Naive thymus-derived CD4-positive, alpha-beta T cell (primary cell): ENCODE results near the gene BCL11B. TPM values are rescaled to one million over a fixed set of nuclear protein-coding genes. Genes with fewer than 3 reads are reported as not detected.

Experiments
- ATAC-seq: fragments of 150-1000 bp; cut with Tn5 transposase; 2 replicates; pipeline ENCODE4 v1.10.0; 2021; ENCODE audit warnings: mild to moderate bottlenecking, moderate library complexity
- CTCF ChIA-PET: fragments of 350-600 bp; sonication (Branson Sonifier 250); formaldehyde crosslinking; loops from one replicate; lab custom pipeline; 2021; ENCODE audit warnings: antibody characterized with exemption; lab: Charles Lee
- POLR2A ChIA-PET: fragments of 350-600 bp; sonication (Branson Sonifier 250); formaldehyde crosslinking; loops from one replicate; lab custom pipeline; 2021; ENCODE audit warnings: antibody characterized with exemption, inconsistent platforms; lab: Charles Lee
- DNase-seq, 9 donors: peaks; one replicate each; pipeline versions ENCODE4 v3.0.0 to v3.0.0-alpha.2; 2020 to 2022; ENCODE audit warnings: mixed read lengths in 1 of 9
- H3K27ac ChIP-seq: one replicate; pipeline ENCODE4 v1.7.0; 2013; ENCODE audit warnings: mild to moderate bottlenecking, low read depth, low read length, moderate library complexity
- H3K27me3 ChIP-seq, 2 donors: one replicate each; pipeline ENCODE4 v1.7.0; 2013; ENCODE audit warnings: low read length in 2 of 2, mild to moderate bottlenecking in 2 of 2, moderate library complexity in 2 of 2; ENCODE audit not compliant: control insufficient read depth in 2 of 2, insufficient read depth in 2 of 2
- H3K36me3 ChIP-seq, 3 experiments: 1 replicate in 2 of 3; 2 replicates in 1 of 3; pipeline ENCODE4 v1.7.0; 2013; ENCODE audit warnings: low read length in 3 of 3, mild to moderate bottlenecking in 3 of 3, moderate library complexity in 1 of 3; ENCODE audit not compliant: insufficient read depth in 3 of 3, control insufficient read depth in 2 of 3
- H3K4me1 ChIP-seq, 2 donors: one replicate each; pipeline ENCODE4 v1.7.0; 2013; ENCODE audit warnings: low read length in 2 of 2, mild to moderate bottlenecking in 2 of 2, moderate library complexity in 1 of 2; ENCODE audit not compliant: control insufficient read depth in 2 of 2, insufficient read depth in 2 of 2
- H3K4me3 ChIP-seq: 2 replicates; pipeline ENCODE4 v1.7.0; 2013; ENCODE audit warnings: mild to moderate bottlenecking, low read length
- H3K9me3 ChIP-seq, 3 experiments: 1 replicate in 2 of 3; 2 replicates in 1 of 3; pipeline ENCODE4 v1.7.0; 2013; ENCODE audit warnings: low read length in 3 of 3; ENCODE audit not compliant: control insufficient read depth in 2 of 3
- H3K27ac Mint-ChIP-seq, 9 donors: one replicate each; pipeline ENCODE4 v1.8.0; 2020 to 2022; ENCODE audit warnings: mixed read lengths in 9 of 9, mild to moderate bottlenecking in 8 of 9, moderate library complexity in 5 of 9, inconsistent platforms in 2 of 9
- H3K27me3 Mint-ChIP-seq, 5 donors: one replicate each; pipeline ENCODE4 v1.8.0; 2021 to 2022; ENCODE audit warnings: mixed read lengths in 5 of 5, mild to moderate bottlenecking in 1 of 5
- H3K36me3 Mint-ChIP-seq, 5 donors: one replicate each; pipeline ENCODE4 v1.8.0; 2020 to 2022; ENCODE audit warnings: mixed read lengths in 5 of 5, mild to moderate bottlenecking in 3 of 5, inconsistent platforms in 1 of 5
- H3K4me1 Mint-ChIP-seq, 7 donors: one replicate each; pipeline ENCODE4 v1.8.0; 2020 to 2022; ENCODE audit warnings: mixed read lengths in 7 of 7, mild to moderate bottlenecking in 3 of 7, inconsistent platforms in 1 of 7
- H3K4me3 Mint-ChIP-seq, 10 donors: one replicate each; pipeline ENCODE4 v1.8.0; 2020 to 2022; ENCODE audit warnings: mild to moderate bottlenecking in 10 of 10, mixed read lengths in 10 of 10, moderate library complexity in 6 of 10, inconsistent platforms in 2 of 10
- H3K9me3 Mint-ChIP-seq, 11 donors: one replicate each; pipeline ENCODE4 v1.8.0; 2020 to 2022; ENCODE audit warnings: mixed read lengths in 11 of 11, mild to moderate bottlenecking in 4 of 11, inconsistent platforms in 1 of 11, moderate library complexity in 1 of 11
- intact Hi-C, 2 donors: fragments of 100-400 bp; cut with micrococcal nuclease; formaldehyde crosslinking; loops; one replicate each; pipeline ENCODE4 v1.15.1; 2023
- polyA plus RNA-seq, 2 donors: library from polyadenylated mRNA; unstranded; fragments of 300-500 nt; fragmentation: Illumina TruSeq; gene quantifications; one replicate each; pipeline ENCODE4 v1.2.3, GENCODE V29; 2021
- total RNA-seq, 6 experiments: library from RNA in 5 of 6; stranded (reverse) in 5 of 6; gene quantifications; 1 replicate in 5 of 6; 2 replicates in 1 of 6; pipeline ENCODE4 v1.2.3 and lab custom pipeline; 2021 to 2026

Gene BCL11B
- total and polyA plus RNA-seq, 7 experiments from 2014 or later: 10.9 to 269 (median 145) TPM

GRCh38 chr14:99205086-99205688, 66.8 kb downstream of the BCL11B start:
- CTCF ChIA-PET: interaction anchor here (0.6 to 3.2 kb wide), 5 partner anchors 16 to 687 kb away, joined by 3 to 10 read pairs (median 3); no protein-coding TSS in a partner anchor
- Histone ChIP-seq H3K36me3 (peaks cover 0 to 67% (median 5%) of the 10 kb centered on the region in 3 experiments), H3K27me3 (no peaks in the 10 kb centered on the region), H3K9me3 (no peaks in the 10 kb centered on the region), H3K27ac (peak overlapping the region; percentile 85), H3K4me3 (peak overlapping the region; percentile 31), H3K4me1 (peaks cover 90 to 100% of the 10 kb centered on the region in 2 donors)
- ATAC-seq: no peak
- Mint-ChIP-seq H3K4me1 (peaks cover 79 to 100% (median 98%) of the 10 kb centered on the region in 7 donors), H3K9me3 (peaks cover 0 to 7% (median 0%) of the 10 kb centered on the region in 11 donors), H3K4me3 (peak overlapping the region; percentile 74 to 94 (median 88)), H3K27ac (peak overlapping the region; percentile 86 to 100 (median 98)), H3K36me3 (peaks cover 0 to 41% (median 30%) of the 10 kb centered on the region in 5 donors), H3K27me3 (no peaks in the 10 kb centered on the region)
- intact Hi-C loops: no loop called here
- DNase-seq: no peak
- POLR2A ChIA-PET: interaction anchor here (0.6 to 69.0 kb wide), 4 partner anchors 4 to 210 kb away, joined by 3 to 2458 read pairs (median 1427); partner anchors contain the start of gene BCL11B

DNA sequence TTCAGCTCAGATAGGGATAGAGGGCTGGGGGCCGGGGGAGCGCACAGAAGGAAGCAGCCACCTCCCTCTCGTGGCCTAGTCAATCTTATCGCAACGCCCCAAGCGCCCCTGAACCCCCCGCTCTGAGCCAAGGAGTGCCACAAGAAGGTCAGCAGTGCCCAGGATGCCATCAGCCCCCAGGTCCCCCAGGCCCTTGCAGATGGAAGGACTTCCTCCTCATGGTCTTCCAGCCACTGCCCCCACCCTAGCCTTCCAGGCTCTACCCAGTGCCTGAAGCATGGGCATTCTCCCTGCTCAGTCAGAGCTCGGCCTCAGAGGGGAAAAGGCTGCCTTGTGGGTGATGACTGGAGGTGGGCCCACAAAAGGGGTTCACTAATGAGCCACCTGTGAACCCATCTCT, 68.2 kb downstream of the BCL11B start:
- H3K36me3 Mint-ChIP-seq: peaks cover 0 to 53% (median 33%) of the 10 kb centered on the region in 5 donors
- H3K27ac Mint-ChIP-seq: peak overlapping the region; percentile 86 to 100 (median 98)
- Histone ChIP-seq H3K9me3 (no peaks in the 10 kb centered on the region), H3K4me1 (peaks cover 87 to 100% of the 10 kb centered on the region in 2 donors), H3K27me3 (no peaks in the 10 kb centered on the region), H3K4me3 (no peak overlapping the region), H3K36me3 (peaks cover 5 to 71% (median 10%) of the 10 kb centered on the region in 3 experiments), H3K27ac (peak overlapping the region; percentile 85)
- ATAC-seq (no peak), DNase-seq (no peak)
- H3K27me3 Mint-ChIP-seq: no peaks in the 10 kb centered on the region
- peaks cover 78 to 100% (median 99%) of the 10 kb centered on the region in 7 donors for H3K4me1 Mint-ChIP-seq
- H3K4me3 Mint-ChIP-seq: peak overlapping the region; percentile 74 to 94 (median 88)
- CTCF ChIA-PET: interaction anchor here (1.6 to 3.2 kb wide), 4 partner anchors 12 to 1063 kb away, joined by 5 to 10 read pairs (median 8); no protein-coding TSS in a partner anchor
- intact Hi-C loops: no loop called here
- peaks cover 0 to 11% (median 0%) of the 10 kb centered on the region in 11 donors for H3K9me3 Mint-ChIP-seq
- POLR2A ChIA-PET: interaction anchor here (0.6 to 69.0 kb wide), 6 partner anchors 9 to 63 kb away, joined by 3 to 2458 read pairs (median 13); partner anchors contain the start of gene BCL11B

GRCh38 chr14:99203080-99203479, 68.9 kb downstream of the BCL11B start:
- peaks cover 74 to 100% (median 99%) of the 10 kb centered on the region in 7 donors for H3K4me1 Mint-ChIP-seq
- Histone ChIP-seq H3K4me1 (peaks cover 86 to 100% of the 10 kb centered on the region in 2 donors), H3K27me3 (no peaks in the 10 kb centered on the region), H3K36me3 (peaks cover 5 to 71% (median 13%) of the 10 kb centered on the region in 3 experiments), H3K4me3 (no peak overlapping the region), H3K9me3 (no peaks in the 10 kb centered on the region), H3K27ac (peak overlapping the region; percentile 85)
- peaks cover 0 to 53% (median 37%) of the 10 kb centered on the region in 5 donors for H3K36me3 Mint-ChIP-seq
- peak overlapping the region; percentile 86 to 100 (median 98) for H3K27ac Mint-ChIP-seq
- DNase-seq: peak in 1 of 9 donors; percentile 37
- H3K9me3 Mint-ChIP-seq: peaks cover 0 to 11% (median 0%) of the 10 kb centered on the region in 11 donors
- CTCF ChIA-PET: interaction anchor here (1.6 to 3.2 kb wide), 3 partner anchors 13 to 1062 kb away, joined by 5 to 10 read pairs (median 8); no protein-coding TSS in a partner anchor
- no peaks in the 10 kb centered on the region for H3K27me3 Mint-ChIP-seq
- H3K4me3 Mint-ChIP-seq: peak overlapping the region; percentile 74 to 94 (median 88)
- intact Hi-C loops: no loop called here
- no peak for ATAC-seq
- POLR2A ChIA-PET: interaction anchor here (0.8 to 69.0 kb wide), 6 partner anchors 8 to 1012 kb away, joined by 3 to 2458 read pairs (median 13); partner anchors contain the start of gene BCL11B

DNA sequence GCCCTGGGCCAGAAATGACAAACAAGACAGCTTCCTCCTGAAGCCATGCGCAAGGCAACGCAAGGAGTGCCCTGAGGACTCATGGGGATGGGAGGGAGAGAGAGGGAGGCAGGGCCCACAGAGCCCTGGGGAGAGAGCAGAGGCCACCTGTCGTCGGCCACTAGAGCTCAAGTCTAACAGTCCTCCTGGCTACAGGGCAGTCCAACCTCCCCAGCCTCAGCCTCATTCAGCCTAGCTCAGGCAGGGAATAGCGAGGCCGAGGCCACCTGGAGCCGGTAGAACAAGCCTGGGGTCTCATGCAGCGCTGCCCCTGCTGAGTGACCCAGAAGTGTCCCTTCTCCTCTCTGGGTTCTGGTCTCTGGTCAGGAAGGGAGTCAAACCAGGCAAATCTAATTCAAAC, 69.5 kb downstream of the BCL11B start:
- H3K27ac ChIP-seq: peak overlapping the region; percentile 85
- peak overlapping the region; percentile 6 for H3K4me3 ChIP-seq
- H3K36me3 Mint-ChIP-seq: peaks cover 0 to 50% (median 37%) of the 10 kb centered on the region in 5 donors
- H3K27me3 Mint-ChIP-seq: no peaks in the 10 kb centered on the region
- peak overlapping the region; percentile 86 to 100 (median 98) for H3K27ac Mint-ChIP-seq
- ATAC-seq (no peak), DNase-seq (no peak)
- H3K9me3 Mint-ChIP-seq: peaks cover 0 to 11% (median 0%) of the 10 kb centered on the region in 11 donors
- peaks cover 87 to 100% of the 10 kb centered on the region in 2 donors for H3K4me1 ChIP-seq
- H3K4me3 Mint-ChIP-seq: peak overlapping the region; percentile 74 to 94 (median 88)
- ChIA-PET CTCF (interaction anchor here (0.7 to 3.2 kb wide), 3 partner anchors 14 to 1576 kb away, joined by 3 to 10 read pairs (median 8); no protein-coding TSS in a partner anchor), POLR2A (interaction anchor here (0.7 to 69.0 kb wide), 7 partner anchors 8 to 1222 kb away, joined by 3 to 2458 read pairs (median 12); partner anchors contain the start of gene BCL11B)
- H3K9me3 ChIP-seq: no peaks in the 10 kb centered on the region
- intact Hi-C loops: loop anchor here in 1 of 2 donors (1.0 kb wide), 1 partner anchor 8 kb away; no protein-coding TSS in a partner anchor
- H3K36me3 ChIP-seq: peaks cover 9 to 71% (median 13%) of the 10 kb centered on the region in 3 experiments
- peaks cover 75 to 100% (median 99%) of the 10 kb centered on the region in 7 donors for H3K4me1 Mint-ChIP-seq
- H3K27me3 ChIP-seq: no peaks in the 10 kb centered on the region

DNA sequence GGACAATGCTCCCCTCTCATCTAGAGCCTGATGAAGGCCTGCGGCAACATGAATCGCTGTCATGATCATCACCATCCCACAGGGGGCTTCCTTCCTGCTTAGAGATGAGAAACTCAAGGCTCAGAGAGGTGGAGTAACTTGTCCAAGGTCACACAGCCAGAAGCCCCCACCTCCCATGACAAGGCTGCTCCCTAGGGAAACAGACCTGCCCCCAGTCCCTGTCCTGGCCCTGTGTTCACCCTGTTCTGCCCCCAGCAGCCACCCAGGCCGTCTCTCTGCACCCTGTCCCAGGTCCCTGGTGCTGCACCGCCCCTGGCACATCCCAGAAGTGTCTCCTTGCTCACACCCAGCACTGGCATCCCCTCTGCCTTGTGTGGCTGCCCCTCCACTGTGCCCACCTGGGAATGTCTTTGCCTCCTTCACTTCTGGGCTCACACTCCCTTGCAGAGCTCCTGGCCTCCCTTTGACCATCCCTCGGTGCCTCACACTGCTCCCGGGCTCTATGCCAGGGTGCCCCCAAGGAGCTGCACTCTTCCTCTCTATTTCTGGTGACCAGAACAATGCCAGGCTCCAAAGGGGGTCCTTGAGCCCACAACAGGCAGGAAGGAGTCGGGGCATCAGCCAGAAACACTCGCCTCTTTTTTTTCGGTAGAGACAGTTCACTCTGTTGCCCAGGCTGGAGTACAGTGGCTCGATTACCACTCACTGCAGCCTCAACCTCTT, 70.5 kb downstream of the BCL11B start:
- intact Hi-C loops: loop anchor here in 1 of 2 donors (1.0 kb wide), 1 partner anchor 9 kb away; no protein-coding TSS in a partner anchor
- DNase-seq (peak in 4 of 9 donors; percentile 49 to 62 (median 55)), ATAC-seq (peak; percentile 35)
- Mint-ChIP-seq H3K9me3 (peaks cover 0 to 11% (median 0%) of the 10 kb centered on the region in 11 donors), H3K27me3 (no peaks in the 10 kb centered on the region), H3K4me1 (peaks cover 75 to 100% (median 99%) of the 10 kb centered on the region in 7 donors), H3K36me3 (peaks cover 0 to 55% (median 33%) of the 10 kb centered on the region in 5 donors), H3K27ac (peak overlapping the region; percentile 86 to 100 (median 98)), H3K4me3 (peak overlapping the region; percentile 55 to 94 (median 88))
- H3K9me3 ChIP-seq: no peaks in the 10 kb centered on the region
- CTCF ChIA-PET: interaction anchor here (0.7 to 1.8 kb wide), 4 partner anchors 15 to 1575 kb away, joined by 3 to 8 read pairs (median 3); no protein-coding TSS in a partner anchor
- H3K36me3 ChIP-seq: peaks cover 10 to 78% (median 13%) of the 10 kb centered on the region in 3 experiments
- H3K4me1 ChIP-seq: peaks cover 84 to 100% of the 10 kb centered on the region in 2 donors
- H3K27me3 ChIP-seq: no peaks in the 10 kb centered on the region
- peak overlapping the region; percentile 6 for H3K4me3 ChIP-seq
- POLR2A ChIA-PET: interaction anchor here (0.7 to 69.0 kb wide), 8 partner anchors 10 to 1221 kb away, joined by 3 to 2458 read pairs (median 8); partner anchors contain the start of gene BCL11B
- peak overlapping the region; percentile 85 for H3K27ac ChIP-seq
